Measurements from ENCODE around the gene LNX1. TPM values are rescaled to one million over a fixed set of nuclear protein-coding genes. Genes with fewer than 3 reads are reported as not detected.

The LNX1 gene
- 1.7 and 4.0 TPM in 2 replicates for total RNA-seq

DNA sequence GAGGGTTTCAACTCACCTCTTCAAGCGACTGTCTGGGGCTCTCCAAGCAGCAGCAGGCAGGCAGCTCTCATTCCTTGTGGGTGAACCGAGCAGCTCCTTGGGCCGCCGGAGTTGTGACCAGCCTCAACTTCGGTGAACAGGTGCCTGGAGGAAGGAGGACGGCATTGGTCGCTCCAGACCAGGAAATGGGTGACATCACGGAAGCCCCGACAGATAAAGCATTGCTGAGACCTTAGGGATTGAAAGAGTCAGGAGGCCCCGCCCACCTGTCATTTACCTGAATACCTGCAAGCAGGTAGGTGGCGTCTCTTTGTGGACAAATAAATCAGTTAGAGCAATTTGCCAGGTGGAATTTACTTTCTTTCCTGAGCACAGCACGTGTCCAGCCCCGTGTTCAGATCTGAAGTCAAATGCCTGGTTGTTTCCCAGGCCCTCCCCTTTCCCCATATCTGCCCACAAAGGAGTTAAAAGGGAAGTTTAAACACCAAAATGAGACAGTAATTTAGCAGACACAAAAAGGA lies at the start of gene LNX1:
Gene LNX1, minus strand, starts transcription at position 115 of the 521 bp plus-strand sequence. CDS start 17,484 bp downstream, outside the sequence.

Other genes with a start within 250 kb of the LNX1 start
- gene SCFD2, start 225.4 kb downstream of the LNX1 start, total RNA-seq, result 16.4 and 27.0 TPM in 2 replicates
- 45.3 and 48.4 TPM in 2 replicates for gene FIP1L1, start 213.8 kb downstream of the LNX1 start, total RNA-seq